ENCODE data around the gene FAXDC2. TPM values are rescaled to one million over a fixed set of nuclear protein-coding genes. Genes with fewer than 3 reads are reported as not detected.
"Not testable (repeated sequence)": the region's sequence is repeated elsewhere in the genome, so short reads cannot be mapped to it uniquely, and the experiment has no call there.

Gene FAXDC2
- total RNA-seq, 2 experiments from 2014 or later, result not detected

- Mint-ChIP-seq H3K27me3 (ENCODE audit: low read depth) (no peaks in the 10 kb centered on the region), H3K4me3 (no peak overlapping the region), H3K4me1 (ENCODE audit: low read depth) (no peaks in the 10 kb centered on the region), H3K9me3 (no peaks in the 10 kb centered on the region), H3K27ac (no peak overlapping the region), H3K36me3 (ENCODE audit: low read depth) (peaks cover 6% of the 10 kb centered on the region)
- CTCF ChIA-PET, result no interaction called here
- intact Hi-C loops (cut with micrococcal nuclease), result no loop called here
- no peak for DNase-seq
These were observed 13.1 kb downstream of the FAXDC2 start for GRCh38 chr5:154837009-154837901.

- H3K4me3 Mint-ChIP-seq, result no peak overlapping the region
- H3K27me3 Mint-ChIP-seq (ENCODE audit: low read depth), result no peaks in the 10 kb centered on the region
- H3K4me1 Mint-ChIP-seq (ENCODE audit: low read depth), result no peaks in the 10 kb centered on the region
- DNase-seq, result no peak
- intact Hi-C loops (cut with micrococcal nuclease), result no loop called here
- H3K36me3 Mint-ChIP-seq (ENCODE audit: low read depth), result peaks cover 10% of the 10 kb centered on the region
- H3K9me3 Mint-ChIP-seq, result no peaks in the 10 kb centered on the region
- CTCF ChIA-PET, result no interaction called here
- H3K27ac Mint-ChIP-seq, result no peak overlapping the region
These were observed 14.2 kb downstream of the FAXDC2 start for GRCh38 chr5:154836225-154836624.

- H3K4me3 Mint-ChIP-seq; H3K27ac Mint-ChIP-seq; CTCF ChIA-PET; H3K27me3 Mint-ChIP-seq (ENCODE audit: low read depth); H3K4me1 Mint-ChIP-seq (ENCODE audit: low read depth); DNase-seq; intact Hi-C loops (cut with micrococcal nuclease); H3K9me3 Mint-ChIP-seq: not testable (repeated sequence)
- peaks cover 13% of the 10 kb centered on the region for H3K36me3 Mint-ChIP-seq (ENCODE audit: low read depth)
These were observed 14.7 kb downstream of the FAXDC2 start for GRCh38 chr5:154835701-154836052.

GRCh38 chr5:154834053-154834452, 16.4 kb downstream of the FAXDC2 start:
- intact Hi-C loops (cut with micrococcal nuclease), result no loop called here
- no peak overlapping the region for H3K27ac Mint-ChIP-seq
- DNase-seq, result no peak
- H3K27me3 Mint-ChIP-seq (ENCODE audit: low read depth), result no peaks in the 10 kb centered on the region
- H3K4me3 Mint-ChIP-seq, result no peak overlapping the region
- CTCF ChIA-PET, result no interaction called here
- H3K36me3 Mint-ChIP-seq (ENCODE audit: low read depth), result peaks cover 19% of the 10 kb centered on the region
- H3K9me3 Mint-ChIP-seq, result no peaks in the 10 kb centered on the region
- H3K4me1 Mint-ChIP-seq (ENCODE audit: low read depth), result peaks cover 16% of the 10 kb centered on the region

GRCh38 chr5:154832804-154833203, 17.6 kb downstream of the FAXDC2 start:
- CTCF ChIA-PET, result interaction anchor here (0.6 kb wide), 2 partner anchors 30 to 183 kb away, joined by 3 to 4 read pairs; no protein-coding TSS in a partner anchor
- Mint-ChIP-seq H3K4me1 (ENCODE audit: low read depth) (peaks cover 27% of the 10 kb centered on the region), H3K36me3 (ENCODE audit: low read depth) (peaks cover 20% of the 10 kb centered on the region)
- H3K27ac Mint-ChIP-seq; H3K4me3 Mint-ChIP-seq; H3K9me3 Mint-ChIP-seq; DNase-seq; H3K27me3 Mint-ChIP-seq (ENCODE audit: low read depth); intact Hi-C loops (cut with micrococcal nuclease): not testable (repeated sequence)

GRCh38 chr5:154831451-154831850, 19.0 kb downstream of the FAXDC2 start:
- Mint-ChIP-seq H3K9me3 (no peaks in the 10 kb centered on the region), H3K4me1 (ENCODE audit: low read depth) (peaks cover 37% of the 10 kb centered on the region), H3K27ac (peak overlapping the region; percentile 36), H3K36me3 (ENCODE audit: low read depth) (peaks cover 21% of the 10 kb centered on the region), H3K4me3 (no peak overlapping the region), H3K27me3 (ENCODE audit: low read depth) (no peaks in the 10 kb centered on the region)
- DNase-seq, result no peak
- CTCF ChIA-PET, result no interaction called here
- intact Hi-C loops (cut with micrococcal nuclease), result no loop called here

- DNase-seq, result no peak
- intact Hi-C loops (cut with micrococcal nuclease), result no loop called here
- Mint-ChIP-seq H3K4me1 (ENCODE audit: low read depth) (peaks cover 41% of the 10 kb centered on the region), H3K9me3 (no peaks in the 10 kb centered on the region), H3K36me3 (ENCODE audit: low read depth) (peaks cover 25% of the 10 kb centered on the region), H3K27me3 (ENCODE audit: low read depth) (no peaks in the 10 kb centered on the region), H3K4me3 (no peak overlapping the region), H3K27ac (peak overlapping the region; percentile 37)
- CTCF ChIA-PET, result interaction anchor here (0.8 to 1.0 kb wide), 2 partner anchors 10 to 72 kb away, joined by 3 read pairs; no protein-coding TSS in a partner anchor
These were observed 19.8 kb downstream of the FAXDC2 start for GRCh38 chr5:154830596-154830995.

- CTCF ChIA-PET, result interaction anchor here (0.8 to 1.1 kb wide), 3 partner anchors 10 to 72 kb away, joined by 3 read pairs; no protein-coding TSS in a partner anchor
- DNase-seq, result no peak
- H3K27me3 Mint-ChIP-seq (ENCODE audit: low read depth), result no peaks in the 10 kb centered on the region
- peak overlapping the region; percentile 80 for H3K27ac Mint-ChIP-seq
- H3K4me3 Mint-ChIP-seq, result no peak overlapping the region
- intact Hi-C loops (cut with micrococcal nuclease), result no loop called here
- H3K4me1 Mint-ChIP-seq (ENCODE audit: low read depth), result peaks cover 42% of the 10 kb centered on the region
- no peaks in the 10 kb centered on the region for H3K9me3 Mint-ChIP-seq
- H3K36me3 Mint-ChIP-seq (ENCODE audit: low read depth), result peaks cover 26% of the 10 kb centered on the region
These were observed 20.2 kb downstream of the FAXDC2 start for GRCh38 chr5:154830219-154830595.

GRCh38 chr5:154829589-154830218, 20.7 kb downstream of the FAXDC2 start:
- DNase-seq, result peak; percentile 71
- Mint-ChIP-seq H3K36me3 (ENCODE audit: low read depth) (peaks cover 28% of the 10 kb centered on the region), H3K9me3 (no peaks in the 10 kb centered on the region), H3K27ac (peak overlapping the region; percentile 80), H3K27me3 (ENCODE audit: low read depth) (no peaks in the 10 kb centered on the region), H3K4me3 (no peak overlapping the region), H3K4me1 (ENCODE audit: low read depth) (peaks cover 42% of the 10 kb centered on the region)
- intact Hi-C loops (cut with micrococcal nuclease), result loop anchor here (1.0 kb wide), 2 partner anchors 29 to 74 kb away; partner anchors contain the start of genes CNOT8 and LARP1
- CTCF ChIA-PET, result interaction anchor here (0.8 to 1.1 kb wide), 3 partner anchors 9 to 72 kb away, joined by 3 read pairs; no protein-coding TSS in a partner anchor

GRCh38 chr5:154829181-154829588, 21.2 kb downstream of the FAXDC2 start:
- Mint-ChIP-seq H3K27ac (peak overlapping the region; percentile 80), H3K9me3 (no peaks in the 10 kb centered on the region), H3K36me3 (ENCODE audit: low read depth) (peaks cover 32% of the 10 kb centered on the region), H3K27me3 (ENCODE audit: low read depth) (no peaks in the 10 kb centered on the region), H3K4me1 (ENCODE audit: low read depth) (peaks cover 42% of the 10 kb centered on the region), H3K4me3 (no peak overlapping the region)
- intact Hi-C loops (cut with micrococcal nuclease), result loop anchor here (1.0 kb wide), 2 partner anchors 29 to 74 kb away; partner anchors contain the start of genes CNOT8 and LARP1
- DNase-seq, result no peak
- CTCF ChIA-PET, result interaction anchor here (1.1 kb wide), 1 partner anchor 11 kb away, joined by 3 read pairs; no protein-coding TSS in a partner anchor

GRCh38 chr5:154824070-154824469, 26.3 kb downstream of the FAXDC2 start:
- intact Hi-C loops (cut with micrococcal nuclease), result no loop called here
- H3K4me3 Mint-ChIP-seq, result no peak overlapping the region
- DNase-seq, result no peak
- no peaks in the 10 kb centered on the region for H3K9me3 Mint-ChIP-seq
- no peak overlapping the region for H3K27ac Mint-ChIP-seq
- CTCF ChIA-PET, result no interaction called here
- peaks cover 26% of the 10 kb centered on the region for H3K4me1 Mint-ChIP-seq (ENCODE audit: low read depth)
- H3K27me3 Mint-ChIP-seq (ENCODE audit: low read depth), result no peaks in the 10 kb centered on the region
- peaks cover 43% of the 10 kb centered on the region for H3K36me3 Mint-ChIP-seq (ENCODE audit: low read depth)

- no peaks in the 10 kb centered on the region for H3K9me3 Mint-ChIP-seq
- peaks cover 43% of the 10 kb centered on the region for H3K36me3 Mint-ChIP-seq (ENCODE audit: low read depth)
- peaks cover 23% of the 10 kb centered on the region for H3K4me1 Mint-ChIP-seq (ENCODE audit: low read depth)
- no peak overlapping the region for H3K4me3 Mint-ChIP-seq
- CTCF ChIA-PET, result no interaction called here
- no peak overlapping the region for H3K27ac Mint-ChIP-seq
- no peaks in the 10 kb centered on the region for H3K27me3 Mint-ChIP-seq (ENCODE audit: low read depth)
- DNase-seq, result no peak
- intact Hi-C loops (cut with micrococcal nuclease), result no loop called here
These were observed 26.8 kb downstream of the FAXDC2 start for GRCh38 chr5:154823605-154824004.

Data from activated naive CD4-positive, alpha-beta T cell treated with anti-CD3 and anti-CD28 coated beads for 36 hours (primary cell).